H54 (cell line): ENCODE results near the gene A4GALT.
"Not testable (repeated sequence)": the region's sequence is repeated elsewhere in the genome, so short reads cannot be mapped to it uniquely, and the experiment has no call there.

Experiments used
- DNase-seq: peaks from one replicate; pipeline ENCODE4 v3.0.0; 2011; ENCODE audit warnings: low spot score, mixed read lengths; ENCODE audit not compliant: insufficient read length
- FAIRE-seq: peaks from 3 replicates; lab custom pipeline; 2011; peaks lifted over from hg19 to GRCh38; lab: Jason Lieb, UNC
- POLR2A ChIP-seq: IDR thresholded peaks from 2 replicates; pipeline ENCODE4 v1.6.1; 2011; ENCODE audit warnings: low read depth, mild to moderate bottlenecking, low read length

A4GALT gene

GRCh38 chr22:42754658-42755057 is 34.0 kb upstream of the A4GALT start:
- FAIRE-seq (peak; percentile 41), DNase-seq (peak; percentile 49)
- TF ChIP-seq POLR2A, result no peak

- no peak for TF ChIP-seq POLR2A
- FAIRE-seq (no peak), DNase-seq (no peak)
These were observed 32.2 kb upstream of the A4GALT start for GRCh38 chr22:42752912-42753311.

- FAIRE-seq (no peak), DNase-seq (no peak)
- TF ChIP-seq POLR2A, result no peak
These were observed 31.6 kb upstream of the A4GALT start for GRCh38 chr22:42752230-42752746.

GRCh38 chr22:42750421-42750820 is 29.8 kb upstream of the A4GALT start:
- DNase-seq, FAIRE-seq: not testable (repeated sequence)

- no peak for FAIRE-seq
- peak; percentile 7; the same call in 1 of the 2 replicates for TF ChIP-seq POLR2A
- DNase-seq, result peak; percentile 44
These were observed 27.2 kb upstream of the A4GALT start for GRCh38 chr22:42747701-42748513.

- no peak for TF ChIP-seq POLR2A
- no peak for FAIRE-seq
- DNase-seq, result no peak
These were observed 24.4 kb upstream of the A4GALT start for GRCh38 chr22:42745118-42745517.

- DNase-seq, result no peak
- TF ChIP-seq POLR2A, result no peak
- FAIRE-seq, result no peak
These were observed 22.9 kb upstream of the A4GALT start for GRCh38 chr22:42743501-42743991.

GRCh38 chr22:42742940-42743339 is 22.3 kb upstream of the A4GALT start:
- FAIRE-seq (no peak), DNase-seq (no peak)
- no peak for TF ChIP-seq POLR2A

GRCh38 chr22:42740320-42740719 is 19.6 kb upstream of the A4GALT start:
- DNase-seq, result not testable (repeated sequence)

GRCh38 chr22:42734406-42734805 is 13.7 kb upstream of the A4GALT start:
- FAIRE-seq (no peak), DNase-seq (no peak)
- TF ChIP-seq POLR2A, result no peak

More at GRCh38 chr22:42740320-42740719, 19.6 kb upstream of the A4GALT start:
- not testable (repeated sequence) for FAIRE-seq

GRCh38 chr22:42733394-42733793 is 12.7 kb upstream of the A4GALT start:
- not testable (repeated sequence) for DNase-seq

GRCh38 chr22:42732081-42732480 is 11.4 kb upstream of the A4GALT start:
- FAIRE-seq, result no peak
- no peak for DNase-seq
- TF ChIP-seq POLR2A, result no peak

More at GRCh38 chr22:42733394-42733793, 12.7 kb upstream of the A4GALT start:
- FAIRE-seq, result not testable (repeated sequence)

- FAIRE-seq (no peak), DNase-seq (no peak)
- TF ChIP-seq POLR2A, result no peak
These were observed 6.1 kb upstream of the A4GALT start for GRCh38 chr22:42726811-42727210.

GRCh38 chr22:42725606-42726355 is 5.1 kb upstream of the A4GALT start:
- FAIRE-seq (no peak), DNase-seq (no peak)
- TF ChIP-seq POLR2A, result no peak
